GM12865 (cell line): ENCODE measurements around the gene AP3B1.

Experiments used
- DNase-seq: peaks from one replicate; pipeline ENCODE4 v3.0.0; 2010; ENCODE audit warnings: low read depth
- H3K4me3 ChIP-seq: 2 replicates; pipeline ENCODE4 v1.5.1; 2011; ENCODE audit warnings: mild to moderate bottlenecking, low read depth, low read length, control low read depth
- CTCF ChIP-seq: IDR thresholded peaks from 2 replicates; pipeline ENCODE4 v1.5.1; 2011; ENCODE audit warnings: low read length, control low read depth, low read depth, inconsistent platforms; ENCODE audit not compliant: insufficient read depth; ENCODE audit errors: missing control alignments

Gene AP3B1

DNA sequence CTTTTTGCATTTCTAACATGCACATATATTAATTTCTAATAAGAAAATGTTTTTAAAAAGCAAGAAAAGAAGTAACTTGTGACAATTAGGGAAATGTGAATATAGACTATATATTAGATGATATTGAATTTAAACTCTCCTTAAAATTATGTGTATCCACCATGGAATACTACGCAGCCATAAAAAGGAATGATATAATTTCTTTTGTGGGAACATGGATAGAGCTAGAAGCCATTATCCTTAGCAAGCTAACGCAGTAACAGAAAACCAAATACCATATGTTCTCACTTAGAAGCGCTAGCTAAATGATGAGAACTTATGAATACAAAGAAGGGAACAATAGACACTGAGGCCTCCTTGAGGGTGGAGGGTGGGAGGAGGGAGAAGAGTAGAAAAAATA is 23.8 kb upstream of the AP3B1 start:
- no peak for TF ChIP-seq CTCF
- no peak overlapping the region for H3K4me3 ChIP-seq
- no peak for DNase-seq

DNA sequence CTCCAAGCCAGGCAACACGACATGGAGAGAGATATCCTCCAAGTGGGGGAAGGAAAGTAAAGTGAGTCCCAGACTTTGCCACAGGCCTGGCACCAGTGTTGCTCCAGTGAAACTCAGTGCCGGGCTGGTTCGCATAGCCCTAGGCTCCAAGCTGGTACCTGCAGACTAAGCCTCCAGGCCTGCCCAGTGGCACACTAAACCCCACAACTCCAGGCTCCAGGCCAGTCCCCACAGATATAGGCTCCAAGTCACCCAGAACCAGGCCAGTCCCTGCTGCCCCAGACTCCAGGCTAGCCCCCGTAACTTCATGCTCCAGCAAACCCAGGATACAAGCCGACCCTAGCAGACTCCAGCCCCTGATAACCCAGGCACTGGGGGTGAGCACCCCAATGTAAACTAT is 23.0 kb upstream of the AP3B1 start:
- no peak overlapping the region for H3K4me3 ChIP-seq
- no peak for DNase-seq
- TF ChIP-seq CTCF = no peak

DNA sequence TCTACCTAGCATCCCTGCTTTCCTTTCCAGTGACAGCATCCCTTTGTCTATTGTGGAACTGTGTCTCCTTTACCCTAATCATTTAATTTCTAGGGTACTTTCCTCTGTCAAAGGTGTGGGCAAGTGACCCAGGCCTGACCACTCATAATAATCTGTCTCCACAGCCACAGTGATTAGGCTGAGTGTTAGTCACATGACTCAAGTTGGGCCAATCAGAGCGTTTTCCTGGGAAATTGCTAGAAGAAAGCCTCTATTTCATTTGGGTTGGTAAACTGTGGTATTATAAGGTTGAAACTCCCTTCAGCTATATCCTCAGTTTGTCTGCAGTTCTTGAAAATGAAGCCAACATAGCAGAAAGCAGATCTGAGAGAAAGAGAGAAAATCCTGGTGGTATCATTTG is 14.2 kb upstream of the AP3B1 start:
- no peak overlapping the region for H3K4me3 ChIP-seq
- no peak for DNase-seq
- no peak for TF ChIP-seq CTCF

GRCh38 chr5:78300464-78301045 is 6.1 kb upstream of the AP3B1 start:
- peak; percentile 28 for DNase-seq
- no peak overlapping the region for H3K4me3 ChIP-seq
- no peak for TF ChIP-seq CTCF

DNA sequence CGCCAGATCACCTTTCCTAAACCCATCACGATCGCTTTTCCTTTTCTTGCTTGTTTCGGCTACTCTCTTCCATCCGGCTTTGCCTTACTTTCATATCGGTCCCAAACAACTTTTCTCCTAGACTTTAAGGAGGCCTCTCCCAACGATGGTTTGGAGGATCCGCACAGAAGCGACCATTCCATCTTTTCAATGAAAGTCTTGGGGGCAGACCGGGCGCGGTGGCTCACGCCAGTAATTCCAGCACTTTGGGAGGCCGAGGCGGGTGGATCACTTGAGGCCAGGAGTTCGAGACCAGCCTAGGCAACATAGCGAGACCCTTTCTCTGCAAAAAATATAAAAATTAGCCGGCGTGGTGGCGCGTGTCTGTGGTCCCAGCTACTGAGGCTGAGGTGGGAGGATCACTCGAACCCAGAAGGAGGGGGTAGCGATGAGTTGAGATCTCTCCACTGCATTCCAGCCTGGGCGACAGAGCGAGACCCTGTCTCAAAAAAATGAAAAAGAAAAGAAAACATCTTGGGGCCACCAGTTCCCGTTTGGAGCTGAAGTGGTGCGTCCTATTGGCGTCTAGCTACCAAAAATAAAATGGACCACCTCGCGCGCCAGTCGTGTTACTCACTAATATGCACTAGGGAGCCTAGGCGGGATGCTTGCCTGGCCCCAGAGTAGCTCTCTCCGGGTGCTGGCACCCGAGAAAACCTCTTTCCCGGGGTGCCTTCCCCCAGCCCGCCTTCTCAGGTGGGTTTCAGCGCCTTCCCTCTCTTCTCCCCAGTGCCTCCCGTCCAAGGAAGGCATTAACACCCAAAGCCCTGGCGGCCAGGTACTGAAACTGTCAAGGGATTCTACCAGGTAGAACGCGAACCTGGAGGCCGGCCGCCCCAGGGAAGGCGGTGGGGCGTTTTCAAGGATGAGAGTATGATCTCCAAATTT is 800 bp upstream of the AP3B1 start:
- peak overlapping the region; percentile 75 for H3K4me3 ChIP-seq
- peak; percentile 47 for DNase-seq
- peak; percentile 39 for TF ChIP-seq CTCF

GRCh38 chr5:78293851-78294247 is 649 bp downstream of the AP3B1 start:
- peak overlapping the region; percentile 75 for H3K4me3 ChIP-seq
- DNase-seq = no peak
- no peak for TF ChIP-seq CTCF

GRCh38 chr5:78291687-78292086 is 2.8 kb downstream of the AP3B1 start:
- no peak for DNase-seq
- no peak overlapping the region for H3K4me3 ChIP-seq
- TF ChIP-seq CTCF = no peak
